Liver (tissue), 9 donors: ENCODE data around the gene MXRA5. TPM values are rescaled to one million over a fixed set of nuclear protein-coding genes. Genes with fewer than 3 reads are reported as not detected.

Experiments used
- DNase-seq: peaks from one replicate; pipeline ENCODE4 v3.0.0-alpha.2; 2017; ENCODE audit warnings: low spot score
- H3K27ac ChIP-seq, 2 donors: one replicate each; pipeline ENCODE4 v1.7.0; 2013; ENCODE audit warnings: inconsistent platforms in 2 of 2, low read length in 2 of 2, control low read depth in 1 of 2, low read depth in 1 of 2, mild to moderate bottlenecking in 1 of 2
- H3K27me3 ChIP-seq, 4 donors: one replicate each; pipeline versions ENCODE4 v1.6.1 to v1.7.0; 2013; ENCODE audit warnings: low read length in 3 of 4, inconsistent platforms in 1 of 4, mild to moderate bottlenecking in 1 of 4, moderate library complexity in 1 of 4; ENCODE audit not compliant: control insufficient read depth in 4 of 4, insufficient read depth in 4 of 4
- H3K36me3 ChIP-seq, 4 donors: one replicate each; pipeline versions ENCODE4 v1.6.1 to v1.7.0; 2013; ENCODE audit warnings: low read length in 3 of 4, mild to moderate bottlenecking in 3 of 4, low read depth in 1 of 4, moderate library complexity in 1 of 4; ENCODE audit not compliant: control insufficient read depth in 4 of 4, insufficient read depth in 3 of 4
- H3K4me1 ChIP-seq, 4 donors: one replicate each; pipeline versions ENCODE4 v1.6.1 to v1.7.0; 2013; ENCODE audit warnings: low read length in 3 of 4, mild to moderate bottlenecking in 3 of 4, moderate library complexity in 1 of 4; ENCODE audit not compliant: control insufficient read depth in 4 of 4, insufficient read depth in 4 of 4
- H3K4me3 ChIP-seq, 3 donors: one replicate each; pipeline versions ENCODE4 v1.6.1 to v1.7.0; 2013; ENCODE audit warnings: low read length in 3 of 3, control low read depth in 1 of 3, low read depth in 1 of 3, mild to moderate bottlenecking in 1 of 3
- H3K9ac ChIP-seq, 2 donors: one replicate each; pipeline ENCODE4 v1.7.0; 2013; ENCODE audit warnings: low read length in 2 of 2, mild to moderate bottlenecking in 2 of 2, moderate library complexity in 2 of 2, control low read depth in 1 of 2, low read depth in 1 of 2
- H3K9me3 ChIP-seq, 4 donors: one replicate each; pipeline versions ENCODE4 v1.6.1 to v1.7.0; 2013; ENCODE audit warnings: low read length in 3 of 4; ENCODE audit not compliant: control insufficient read depth in 4 of 4
- ATF3 ChIP-seq: IDR thresholded peaks from 2 replicates; pipeline ENCODE4 v1.6.1; 2016; ENCODE audit warnings: antibody characterized with exemption
- CTCF ChIP-seq: fragments of 150-350 bp; IDR thresholded peaks from 2 replicates; pipeline ENCODE4 v1.5.1; 2017; ENCODE audit warnings: improper control_type of control experiment, low read depth, low read length; ENCODE audit not compliant: missing input control
- EGR1 ChIP-seq, 2 donors: IDR thresholded peaks; 2 replicates each; pipeline ENCODE4 v1.6.1; 2016 to 2018; ENCODE audit warnings: antibody characterized with exemption in 2 of 2, low read depth in 2 of 2
- FOXA1 ChIP-seq: IDR thresholded peaks from 2 replicates; pipeline ENCODE4 v1.6.1; 2016; ENCODE audit warnings: antibody characterized with exemption
- FOXA2 ChIP-seq: IDR thresholded peaks from 2 replicates; pipeline ENCODE4 v1.6.1; 2016; ENCODE audit warnings: antibody characterized with exemption
- GABPA ChIP-seq, 2 donors: IDR thresholded peaks in 1 of 2; conservative IDR thresholded peaks in 1 of 2; 2 replicates each; pipeline ENCODE4 v1.6.1; 2016; ENCODE audit warnings: antibody characterized with exemption in 2 of 2, mild to moderate bottlenecking in 1 of 2, moderate library complexity in 1 of 2
- HNF4A ChIP-seq, 2 donors: conservative IDR thresholded peaks; 2 replicates each; pipeline ENCODE4 v1.6.1; 2016; ENCODE audit warnings: antibody characterized with exemption in 2 of 2, mild to moderate bottlenecking in 2 of 2
- HNF4G ChIP-seq: IDR thresholded peaks from 2 replicates; pipeline ENCODE4 v1.6.1; 2016; ENCODE audit warnings: antibody characterized with exemption
- JUND ChIP-seq, 2 donors: IDR thresholded peaks; 2 replicates each; pipeline ENCODE4 v1.6.1; 2016; ENCODE audit warnings: antibody characterized with exemption in 2 of 2
- MAX ChIP-seq: IDR thresholded peaks from 2 replicates; pipeline ENCODE4 v1.6.1; 2016; ENCODE audit warnings: antibody characterized with exemption
- NR2F2 ChIP-seq: IDR thresholded peaks from 2 replicates; pipeline ENCODE4 v1.6.1; 2016; ENCODE audit warnings: antibody characterized with exemption
- RAD21 ChIP-seq, 2 donors: IDR thresholded peaks; 2 replicates each; pipeline ENCODE4 v1.6.1; 2016; ENCODE audit warnings: antibody characterized with exemption in 2 of 2, mild to moderate bottlenecking in 2 of 2
- REST ChIP-seq: IDR thresholded peaks from 2 replicates; pipeline ENCODE4 v1.6.1; 2016; ENCODE audit warnings: antibody characterized with exemption, mild to moderate bottlenecking
- RXRA ChIP-seq, 2 donors: IDR thresholded peaks; 2 replicates each; pipeline ENCODE4 v1.6.1; 2017 to 2018; ENCODE audit warnings: antibody characterized with exemption in 2 of 2, mild to moderate bottlenecking in 1 of 2
- SP1 ChIP-seq: IDR thresholded peaks from 2 replicates; pipeline ENCODE4 v1.6.1; 2018; ENCODE audit warnings: antibody characterized with exemption, mild to moderate bottlenecking
- TAF1 ChIP-seq: conservative IDR thresholded peaks from 2 replicates; pipeline ENCODE4 v1.6.1; 2016; ENCODE audit warnings: antibody characterized with exemption, mild to moderate bottlenecking
- YY1 ChIP-seq: IDR thresholded peaks from 2 replicates; pipeline ENCODE4 v1.6.1; 2016; ENCODE audit warnings: antibody characterized with exemption, mild to moderate bottlenecking
- ZBTB33 ChIP-seq: IDR thresholded peaks from 2 replicates; pipeline ENCODE4 v1.6.1; 2016; ENCODE audit warnings: antibody characterized with exemption
- WGBS: extraction: QIAGEN DNeasy Blood & Tissue Kit; methylation state at CpG from one replicate; pipeline ENCODE4 v1.1.7; 2013; 5-methylcytosine and 5-hydroxymethylcytosine counted together
- polyA plus RNA-seq, 2 donors: library from polyadenylated mRNA; stranded (reverse) in 1 of 2; unstranded in 1 of 2; fragments of 200-250 nt in 1 of 2; fragments of >200 nt in 1 of 2; fragmentation: Nextera tagmentation in 1 of 2; extraction: Ambion mirVana in 1 of 2; gene quantifications; one replicate each; pipeline versions ENCODE4 v1.2.1 to v1.2.3, GENCODE V29; 2013 to 2015
- total RNA-seq, 2 donors: library from RNA; depleted of rRNA; stranded (reverse); fragments of >200 nt; gene quantifications; one replicate each; pipeline ENCODE4 v1.2.3, GENCODE V29; 2014
- donor health status: healthy.
- donor health status: healthy.
- donor health status: healthy.
- donor health status: healthy.
- donor health status: healthy.

MXRA5 gene
- total and polyA plus RNA-seq, 4 donors = 0.32 to 1.3 (median 1.1) TPM

DNA sequence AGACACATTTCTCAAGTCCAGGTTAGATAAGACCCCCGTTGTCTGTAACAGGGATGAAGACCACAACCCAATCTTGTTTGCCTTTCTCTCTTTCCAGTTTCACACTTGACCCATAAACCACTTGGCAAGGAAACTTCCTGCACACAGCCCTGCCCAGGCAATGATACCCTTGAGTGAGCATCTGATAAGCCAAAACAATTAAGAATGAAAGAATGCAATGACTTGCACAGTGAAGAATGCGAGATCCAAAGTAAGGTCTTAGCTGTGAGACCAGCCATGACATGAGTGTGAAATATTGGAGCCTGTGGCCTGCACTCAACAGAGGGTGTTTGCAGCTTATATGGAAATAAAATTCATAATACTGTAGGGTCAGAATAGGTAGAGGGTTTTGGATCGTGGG, 37.9 kb upstream of the MXRA5 start:
- no peaks in the 10 kb centered on the region for H3K27me3 ChIP-seq
- no peaks in the 10 kb centered on the region for H3K9me3 ChIP-seq
- no peak overlapping the region for H3K4me3 ChIP-seq
- TF ChIP-seq YY1 (no peak), REST (no peak), RAD21 (IDR thresholded peaks at IDR 0.05) (no peak), NR2F2 (no peak), EGR1 (IDR thresholded peaks at IDR 0.05; ENCODE audit: low read depth in 2 of 2) (no peak), ATF3 (no peak), RXRA (IDR thresholded peaks at IDR 0.05) (no peak), GABPA (IDR thresholded peaks at IDR 0.05 in 1 of 2, conservative IDR thresholded peaks at IDR 0.05 in 1 of 2) (no peak), FOXA1 (no peak), ZBTB33 (no peak)
- WGBS = 64% methylated on average over 3 of the region's 3 CpGs
- no peak overlapping the region for H3K27ac ChIP-seq
- no peaks in the 10 kb centered on the region for H3K36me3 ChIP-seq
- no peak overlapping the region for H3K9ac ChIP-seq
- DNase-seq = no peak
- H3K4me1 ChIP-seq = no peaks in the 10 kb centered on the region

DNA sequence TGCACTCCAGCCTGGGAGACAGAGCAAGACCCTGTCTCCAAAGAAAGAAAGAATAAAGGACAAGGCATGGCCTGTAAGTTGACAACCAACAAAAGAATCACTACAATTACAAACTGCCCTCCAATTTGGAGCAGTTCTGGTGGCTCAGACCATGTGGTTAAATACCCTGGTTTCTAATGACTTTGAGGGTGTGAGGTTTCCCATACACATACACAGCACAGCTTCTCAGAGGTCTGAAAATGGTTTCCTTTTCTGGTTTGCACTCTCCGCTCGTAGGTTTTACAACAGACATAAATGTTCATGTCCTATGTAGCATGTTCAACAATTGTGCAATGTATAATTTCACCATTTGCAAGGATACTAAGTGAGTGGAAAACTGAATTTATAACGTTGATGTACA, 34.2 kb upstream of the MXRA5 start:
- H3K4me1 ChIP-seq = no peaks in the 10 kb centered on the region
- TF ChIP-seq ATF3 = no peak
- TF ChIP-seq REST = no peak
- TF ChIP-seq EGR1 (IDR thresholded peaks at IDR 0.05; ENCODE audit: low read depth in 2 of 2) = no peak
- no peak for TF ChIP-seq MAX
- no peak for TF ChIP-seq HNF4G
- no peak for TF ChIP-seq ZBTB33
- no peak for TF ChIP-seq CTCF
- no peak for TF ChIP-seq JUND (IDR thresholded peaks at IDR 0.05)
- TF ChIP-seq GABPA (IDR thresholded peaks at IDR 0.05 in 1 of 2, conservative IDR thresholded peaks at IDR 0.05 in 1 of 2) = no peak
- no peak for TF ChIP-seq SP1
- TF ChIP-seq HNF4A (conservative IDR thresholded peaks at IDR 0.05) = no peak
- no peak for TF ChIP-seq RAD21 (IDR thresholded peaks at IDR 0.05)
- no peak for TF ChIP-seq NR2F2
- TF ChIP-seq YY1 = no peak
- no peak for TF ChIP-seq FOXA1
- TF ChIP-seq FOXA2 = no peak
- TF ChIP-seq TAF1 = no peak
- no peak for TF ChIP-seq RXRA (IDR thresholded peaks at IDR 0.05)
- H3K36me3 ChIP-seq = no peaks in the 10 kb centered on the region
- DNase-seq = no peak
- H3K4me3 ChIP-seq = no peak overlapping the region
- 48% methylated on average over 3 of the region's 3 CpGs for WGBS
- H3K9ac ChIP-seq = no peak overlapping the region
- no peak overlapping the region for H3K27ac ChIP-seq
- H3K27me3 ChIP-seq = peaks cover 0 to 3% (median 0%) of the 10 kb centered on the region in 4 donors
- H3K9me3 ChIP-seq = no peaks in the 10 kb centered on the region
